Measurements from ENCODE around the gene ANAPC15.

The ANAPC15 gene

DNA sequence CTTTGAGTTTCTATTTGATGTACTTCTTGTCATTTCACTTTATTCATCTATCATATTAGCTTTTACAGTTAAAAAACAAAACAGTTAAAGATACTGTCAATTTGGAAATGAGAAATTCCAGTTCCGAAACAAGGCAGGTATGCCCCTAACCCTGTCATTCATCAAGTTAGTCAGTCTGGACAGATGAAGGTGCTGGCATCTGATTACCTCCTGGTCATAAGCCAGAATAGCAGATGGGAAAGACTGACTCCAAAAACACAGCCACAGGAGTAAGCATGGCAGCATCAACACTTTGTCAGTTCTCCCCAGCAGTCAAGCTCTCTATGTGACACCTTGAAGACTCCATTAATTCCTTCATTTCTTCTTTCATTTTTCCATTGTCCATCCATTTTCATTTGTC is 27.5 kb downstream of the ANAPC15 start:
- TF ChIP-seq FOXM1 (IDR thresholded peaks at IDR 0.05; ENCODE audit: borderline replicate concordance, low read depth), result no peak
- TF ChIP-seq TEAD4 (IDR thresholded peaks at IDR 0.05), result no peak
- TF ChIP-seq ZBTB7A (IDR thresholded peaks at IDR 0.05; ENCODE audit: low read depth), result no peak
- no peak for TF ChIP-seq YY1 (IDR thresholded peaks at IDR 0.05; ENCODE audit: low read depth)
- TF ChIP-seq CEBPB (IDR thresholded peaks at IDR 0.05), result no peak

DNA sequence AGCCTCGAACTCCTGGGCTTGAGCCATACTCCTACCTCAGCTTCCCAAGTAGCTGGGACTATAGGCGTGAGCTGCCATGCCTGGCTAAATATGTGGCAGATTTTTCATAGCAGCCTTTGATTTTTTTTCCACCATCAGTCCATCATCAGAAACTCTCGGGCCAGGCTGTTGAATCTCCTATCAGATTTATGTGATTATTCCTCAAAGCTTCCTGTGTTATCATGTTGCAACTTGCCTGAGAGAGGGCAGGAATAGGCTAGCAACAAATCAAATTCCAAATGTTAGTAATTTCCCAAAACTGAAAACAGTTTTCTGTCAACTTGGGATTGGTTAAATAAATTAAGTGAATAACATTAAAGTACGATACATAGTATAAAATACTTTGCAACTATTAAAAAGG is 28.4 kb downstream of the ANAPC15 start:
- no peak for TF ChIP-seq EGR1 (IDR thresholded peaks at IDR 0.05)
- no peak for TF ChIP-seq TEAD4 (IDR thresholded peaks at IDR 0.05)
- TF ChIP-seq ZBTB7A (IDR thresholded peaks at IDR 0.05; ENCODE audit: low read depth), result no peak
- TF ChIP-seq EP300 (IDR thresholded peaks at IDR 0.05; ENCODE audit: borderline replicate concordance), result no peak

DNA sequence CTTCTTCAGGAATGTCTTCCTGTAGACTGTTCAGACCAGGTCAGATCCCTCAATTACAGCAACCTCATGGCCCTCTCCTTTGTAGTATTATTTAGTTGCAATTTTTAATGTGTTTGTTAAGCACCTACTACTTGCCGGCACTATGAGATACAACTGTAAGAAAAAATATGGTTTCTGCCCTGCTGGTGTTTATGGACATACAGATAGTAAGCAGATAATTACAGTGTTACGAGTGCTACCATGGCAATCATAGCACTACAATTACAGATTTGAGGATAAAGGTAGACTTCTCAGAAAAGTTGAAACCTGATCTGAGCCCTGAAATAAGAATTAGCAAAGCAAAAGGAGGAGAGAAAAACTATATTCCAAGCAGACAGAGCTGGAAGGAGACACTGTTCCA is 29.1 kb downstream of the ANAPC15 start:
- TF ChIP-seq CREB1 (IDR thresholded peaks at IDR 0.05; ENCODE audit: low read depth) (no peak), ZBTB7A (IDR thresholded peaks at IDR 0.05; ENCODE audit: low read depth) (no peak), YY1 (IDR thresholded peaks at IDR 0.05; ENCODE audit: low read depth) (no peak), FOXM1 (IDR thresholded peaks at IDR 0.05; ENCODE audit: borderline replicate concordance, low read depth) (no peak), EGR1 (IDR thresholded peaks at IDR 0.05) (no peak), EP300 (IDR thresholded peaks at IDR 0.05; ENCODE audit: borderline replicate concordance) (no peak), NFIC (IDR thresholded peaks at IDR 0.05) (no peak), RAD21 (IDR thresholded peaks at IDR 0.05; ENCODE audit: low read depth) (no peak), CEBPB (IDR thresholded peaks at IDR 0.05) (no peak), TCF12 (IDR thresholded peaks at IDR 0.05; ENCODE audit: low read depth) (no peak)
- TF ChIP-seq, protein P1, sequence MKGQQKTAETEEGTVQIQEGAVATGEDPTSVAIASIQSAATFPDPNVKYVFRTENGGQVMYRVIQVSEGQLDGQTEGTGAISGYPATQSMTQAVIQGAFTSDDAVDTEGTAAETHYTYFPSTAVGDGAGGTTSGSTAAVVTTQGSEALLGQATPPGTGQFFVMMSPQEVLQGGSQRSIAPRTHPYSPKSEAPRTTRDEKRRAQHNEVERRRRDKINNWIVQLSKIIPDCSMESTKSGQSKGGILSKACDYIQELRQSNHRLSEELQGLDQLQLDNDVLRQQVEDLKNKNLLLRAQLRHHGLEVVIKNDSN (IDR thresholded peaks at IDR 0.05), result no peak
- TF ChIP-seq, protein P2, sequence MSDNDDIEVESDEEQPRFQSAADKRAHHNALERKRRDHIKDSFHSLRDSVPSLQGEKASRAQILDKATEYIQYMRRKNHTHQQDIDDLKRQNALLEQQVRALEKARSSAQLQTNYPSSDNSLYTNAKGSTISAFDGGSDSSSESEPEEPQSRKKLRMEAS (IDR thresholded peaks at IDR 0.05), result no peak

DNA sequence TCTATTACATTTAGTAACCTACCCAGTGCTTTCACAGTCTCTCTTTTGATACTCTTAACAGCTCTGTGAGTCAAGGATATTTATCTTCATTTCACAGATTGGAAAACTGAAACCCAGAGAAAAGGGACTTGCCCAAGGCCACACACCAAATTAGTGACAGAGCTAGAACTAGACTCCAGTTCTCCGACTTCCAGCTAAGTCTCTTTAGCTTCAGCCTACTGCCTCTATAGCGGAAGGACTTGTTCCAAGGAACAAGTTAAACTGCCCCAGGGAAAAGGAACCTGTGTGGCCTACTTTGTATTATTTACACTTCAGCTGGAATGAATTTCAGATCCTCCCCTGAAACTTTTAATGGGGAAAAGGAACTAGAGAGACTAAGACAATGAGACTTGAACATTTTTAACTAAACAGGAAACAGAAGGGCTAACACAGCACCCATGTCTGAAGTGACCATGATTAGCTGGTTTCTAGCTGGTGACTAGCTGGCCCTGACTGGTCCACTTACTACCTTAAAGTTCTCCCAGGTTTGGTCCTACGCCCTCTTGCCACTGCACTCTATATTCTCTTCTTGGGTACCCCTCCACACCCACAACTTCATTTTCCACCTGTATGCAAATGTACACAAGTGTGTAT is 30.6 kb downstream of the ANAPC15 start:
- TF ChIP-seq RAD21 (IDR thresholded peaks at IDR 0.05; ENCODE audit: low read depth), result no peak

DNA sequence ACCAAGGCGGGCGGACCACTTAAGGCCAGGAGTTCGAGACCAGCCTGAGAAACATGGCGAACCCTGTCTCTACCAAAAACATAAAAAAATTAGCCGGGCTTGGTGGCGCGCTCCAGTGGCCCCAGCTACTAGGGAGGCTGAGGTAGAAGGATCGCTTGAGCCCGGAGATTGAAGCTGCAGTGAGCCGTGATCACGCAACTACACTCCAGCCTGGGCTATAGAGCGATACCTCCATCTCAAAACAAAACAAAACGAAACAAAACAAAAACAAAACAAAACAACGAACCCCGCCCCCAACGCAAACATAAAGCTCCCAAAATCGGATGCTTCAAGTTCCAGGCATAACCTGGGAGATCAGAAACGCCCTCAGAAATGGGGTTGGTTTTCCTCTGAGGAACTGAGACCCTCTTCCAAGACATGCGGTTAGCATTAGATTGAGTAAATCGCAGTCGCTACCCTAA is 31.3 kb downstream of the ANAPC15 start:
- TF ChIP-seq CREB1 (IDR thresholded peaks at IDR 0.05; ENCODE audit: low read depth), result no peak
- TF ChIP-seq RAD21 (IDR thresholded peaks at IDR 0.05; ENCODE audit: low read depth), result no peak
- no peak for TF ChIP-seq CEBPB (IDR thresholded peaks at IDR 0.05)
- TF ChIP-seq EGR1 (IDR thresholded peaks at IDR 0.05), result no peak
- TF ChIP-seq, protein P1 (IDR thresholded peaks at IDR 0.05), result no peak
- no peak for TF ChIP-seq EP300 (IDR thresholded peaks at IDR 0.05; ENCODE audit: borderline replicate concordance)
- no peak for TF ChIP-seq TAF1 (IDR thresholded peaks at IDR 0.05; ENCODE audit: low read depth)
- TF ChIP-seq, protein P2 (IDR thresholded peaks at IDR 0.05), result no peak

DNA sequence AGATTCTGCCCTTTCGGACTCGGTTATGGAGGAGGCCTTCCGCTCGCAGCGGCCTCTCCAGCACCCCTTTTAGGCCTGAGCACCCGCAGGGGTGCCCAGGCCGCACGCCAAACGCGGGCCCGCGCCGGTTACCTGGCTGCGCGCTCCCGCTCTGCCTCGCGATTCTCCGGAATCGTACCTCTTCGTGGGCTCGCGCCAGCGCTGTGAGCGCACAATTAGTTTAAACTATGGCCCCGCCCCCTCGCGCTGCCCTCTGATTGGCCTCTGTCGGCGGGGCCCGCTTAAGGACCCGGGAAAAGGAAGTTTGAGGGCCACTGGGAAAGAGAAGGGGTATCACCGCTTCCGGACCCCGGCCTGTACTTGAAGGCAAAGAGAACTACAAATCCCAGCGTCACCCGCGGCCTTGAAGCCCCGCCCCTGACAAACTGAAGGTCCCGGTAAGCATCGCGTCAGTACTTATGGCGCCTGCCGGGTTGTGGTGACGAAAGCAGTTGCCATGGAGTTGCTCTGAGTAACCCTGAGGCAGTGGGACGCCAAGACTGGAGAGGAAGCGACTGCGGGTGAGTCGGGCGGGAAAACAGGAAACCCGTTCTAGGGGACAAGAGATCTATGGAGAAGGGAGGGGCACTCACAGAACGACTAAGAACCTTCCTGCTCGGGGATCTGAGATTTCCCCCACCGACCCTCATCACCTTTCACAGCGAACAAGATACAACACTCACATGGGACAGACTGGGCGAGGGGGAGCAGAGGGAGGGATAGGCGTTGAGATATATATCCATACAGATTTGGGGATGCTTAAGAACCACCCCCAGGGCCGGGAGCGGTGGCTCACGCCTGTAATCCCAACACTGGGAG is 31.9 kb downstream of the ANAPC15 start, which contains the start of the genes LRRC51 and NUMA1:
Gene LRRC51 (plus strand): TSS at position 525 of the 858 bp plus-strand sequence. CDS start 8,234 bp downstream, outside the sequence.
Gene NUMA1 (minus strand): TSS at position 217 of the 858 bp plus-strand sequence. CDS start 44,599 bp downstream, outside the sequence.
- TF ChIP-seq TEAD4 (IDR thresholded peaks at IDR 0.05) (no peak), CREB1 (IDR thresholded peaks at IDR 0.05; ENCODE audit: low read depth) (peak; percentile 96), NFIC (IDR thresholded peaks at IDR 0.05) (0 out of 2 replicates have a peak, but pooled peaks have one; percentile 3), YY1 (IDR thresholded peaks at IDR 0.05; ENCODE audit: low read depth) (peak; percentile 88), EP300 (IDR thresholded peaks at IDR 0.05; ENCODE audit: borderline replicate concordance) (no peak), RAD21 (IDR thresholded peaks at IDR 0.05; ENCODE audit: low read depth) (no peak; the same call in 1 of the 2 replicates), CEBPB (IDR thresholded peaks at IDR 0.05) (0 out of 2 replicates have a peak, but pooled peaks have one; percentile 6), EGR1 (IDR thresholded peaks at IDR 0.05) (no peak), TCF12 (IDR thresholded peaks at IDR 0.05; ENCODE audit: low read depth) (peak; percentile 55; the same call in 1 of the 2 replicates), TAF1 (IDR thresholded peaks at IDR 0.05; ENCODE audit: low read depth) (peak; percentile 72; the same call in 1 of the 2 replicates), FOXM1 (IDR thresholded peaks at IDR 0.05; ENCODE audit: borderline replicate concordance, low read depth) (peak; percentile 78; the same call in 1 of the 2 replicates), ZBTB7A (IDR thresholded peaks at IDR 0.05; ENCODE audit: low read depth) (peak; percentile 85; the same call in 1 of the 2 replicates)
- TF ChIP-seq, protein P1 (IDR thresholded peaks at IDR 0.05), result no peak
- TF ChIP-seq, protein P2 (IDR thresholded peaks at IDR 0.05), result peak; percentile 54

DNA sequence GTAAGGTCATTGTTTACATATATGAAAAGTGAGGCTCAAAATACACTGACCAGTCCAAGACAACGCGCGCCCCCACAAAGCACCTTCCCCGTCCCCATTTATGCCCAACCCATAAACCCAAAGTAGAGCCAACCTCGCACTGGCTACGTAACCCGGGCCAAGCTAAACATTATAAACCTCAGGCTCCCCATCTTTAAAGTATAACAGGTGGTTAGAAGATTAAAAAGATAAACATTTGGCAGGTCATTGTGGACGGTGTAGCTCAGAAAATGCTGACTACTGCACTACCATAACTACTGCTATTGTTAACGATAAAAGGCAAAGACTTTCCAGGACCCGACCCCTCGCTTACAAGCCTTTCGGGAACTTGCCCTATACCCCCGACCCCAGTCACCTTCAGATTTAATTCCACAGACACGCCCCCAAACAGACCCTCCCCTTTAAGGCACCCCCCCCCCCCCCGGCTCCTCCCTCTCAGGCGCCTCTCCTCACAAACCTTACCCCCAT is 32.6 kb downstream of the ANAPC15 start:
- TF ChIP-seq TCF12 (IDR thresholded peaks at IDR 0.05; ENCODE audit: low read depth) (no peak), EGR1 (IDR thresholded peaks at IDR 0.05) (no peak), RAD21 (IDR thresholded peaks at IDR 0.05; ENCODE audit: low read depth) (no peak), CEBPB (IDR thresholded peaks at IDR 0.05) (no peak), YY1 (IDR thresholded peaks at IDR 0.05; ENCODE audit: low read depth) (no peak)
- TF ChIP-seq, protein P3, sequence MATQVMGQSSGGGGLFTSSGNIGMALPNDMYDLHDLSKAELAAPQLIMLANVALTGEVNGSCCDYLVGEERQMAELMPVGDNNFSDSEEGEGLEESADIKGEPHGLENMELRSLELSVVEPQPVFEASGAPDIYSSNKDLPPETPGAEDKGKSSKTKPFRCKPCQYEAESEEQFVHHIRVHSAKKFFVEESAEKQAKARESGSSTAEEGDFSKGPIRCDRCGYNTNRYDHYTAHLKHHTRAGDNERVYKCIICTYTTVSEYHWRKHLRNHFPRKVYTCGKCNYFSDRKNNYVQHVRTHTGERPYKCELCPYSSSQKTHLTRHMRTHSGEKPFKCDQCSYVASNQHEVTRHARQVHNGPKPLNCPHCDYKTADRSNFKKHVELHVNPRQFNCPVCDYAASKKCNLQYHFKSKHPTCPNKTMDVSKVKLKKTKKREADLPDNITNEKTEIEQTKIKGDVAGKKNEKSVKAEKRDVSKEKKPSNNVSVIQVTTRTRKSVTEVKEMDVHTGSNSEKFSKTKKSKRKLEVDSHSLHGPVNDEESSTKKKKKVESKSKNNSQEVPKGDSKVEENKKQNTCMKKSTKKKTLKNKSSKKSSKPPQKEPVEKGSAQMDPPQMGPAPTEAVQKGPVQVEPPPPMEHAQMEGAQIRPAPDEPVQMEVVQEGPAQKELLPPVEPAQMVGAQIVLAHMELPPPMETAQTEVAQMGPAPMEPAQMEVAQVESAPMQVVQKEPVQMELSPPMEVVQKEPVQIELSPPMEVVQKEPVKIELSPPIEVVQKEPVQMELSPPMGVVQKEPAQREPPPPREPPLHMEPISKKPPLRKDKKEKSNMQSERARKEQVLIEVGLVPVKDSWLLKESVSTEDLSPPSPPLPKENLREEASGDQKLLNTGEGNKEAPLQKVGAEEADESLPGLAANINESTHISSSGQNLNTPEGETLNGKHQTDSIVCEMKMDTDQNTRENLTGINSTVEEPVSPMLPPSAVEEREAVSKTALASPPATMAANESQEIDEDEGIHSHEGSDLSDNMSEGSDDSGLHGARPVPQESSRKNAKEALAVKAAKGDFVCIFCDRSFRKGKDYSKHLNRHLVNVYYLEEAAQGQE (IDR thresholded peaks at IDR 0.05; ENCODE audit: low read depth), result no peak
- TF ChIP-seq, protein P2 (IDR thresholded peaks at IDR 0.05), result no peak
